ENCODE results near the gene HINFP.

DNA sequence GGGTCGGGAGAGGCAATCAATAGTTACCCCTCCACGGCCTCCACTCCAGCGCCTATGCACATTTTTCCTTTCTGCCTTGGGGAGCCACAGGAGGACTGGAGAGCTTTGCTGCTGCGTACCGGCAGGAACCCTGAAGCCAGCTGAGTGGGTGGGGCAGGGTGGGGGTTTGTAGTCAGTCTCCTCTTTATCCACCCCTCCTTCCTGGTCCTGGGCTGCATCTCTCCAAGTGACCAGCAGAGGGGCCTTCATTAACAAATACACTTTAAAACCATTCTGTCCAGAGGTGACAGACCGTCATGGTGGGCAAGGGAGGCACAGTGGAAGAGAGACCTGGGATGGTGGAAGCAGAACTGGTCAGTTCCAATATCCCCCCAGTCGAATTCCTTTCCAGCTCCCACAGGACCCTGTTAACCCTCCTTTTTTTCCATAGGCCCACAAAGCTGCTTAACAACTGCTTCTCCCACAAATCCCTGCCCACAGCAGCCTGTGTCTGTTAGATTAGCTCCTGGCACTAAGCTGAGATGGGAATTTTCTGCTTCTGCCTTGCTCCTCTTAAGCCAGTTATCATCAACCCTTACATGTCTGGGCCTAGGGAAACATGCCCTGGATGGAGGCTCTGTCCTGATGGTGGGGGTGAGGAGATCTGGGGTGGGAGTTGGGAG is 23.6 kb downstream of the HINFP start:
- no peak for TF ChIP-seq GATA2 (IDR thresholded peaks at IDR 0.05; ENCODE audit: low read depth, low read length)
- no peak for TF ChIP-seq GATA3 (IDR thresholded peaks at IDR 0.05; ENCODE audit: low read depth, low read length)
